BLaER1 (cell line): ENCODE measurements around the gene KCNIP3.

Experiments used
- H3K27ac ChIP-seq: shearing (Covaris generic); formaldehyde crosslinking; 2 replicates; pipeline ENCODE4 v1.8.1; 2022
- H3K27me3 ChIP-seq: shearing (Covaris generic); formaldehyde crosslinking; 2 replicates; pipeline ENCODE4 v1.8.1; 2022
- H3K36me3 ChIP-seq: shearing (Covaris generic); formaldehyde crosslinking; 2 replicates; pipeline ENCODE4 v1.8.1; 2022
- H3K4me1 ChIP-seq: shearing (Covaris generic); formaldehyde crosslinking; 2 replicates; pipeline ENCODE4 v1.8.1; 2022
- H3K4me2 ChIP-seq: shearing (Covaris generic); formaldehyde crosslinking; 2 replicates; pipeline ENCODE4 v1.8.1; 2022
- H3K4me3 ChIP-seq: shearing (Covaris generic); formaldehyde crosslinking; 2 replicates; pipeline ENCODE4 v1.8.1; 2022
- H3K9ac ChIP-seq: shearing (Covaris generic); formaldehyde crosslinking; 2 replicates; pipeline ENCODE4 v1.8.1; 2022
- H3K9me3 ChIP-seq: shearing (Covaris generic); formaldehyde crosslinking; 2 replicates; pipeline ENCODE4 v1.8.1; 2022
- H4K20me1 ChIP-seq: shearing (Covaris generic); formaldehyde crosslinking; 2 replicates; pipeline ENCODE4 v1.8.1; 2022
- Cebpa-rat ChIP-seq: shearing (Covaris generic); IDR thresholded peaks from 2 replicates; pipeline ENCODE4 v1.8.1; 2022

KCNIP3 gene

GRCh38 chr2:95359501-95359930, 62.4 kb downstream of the KCNIP3 start:
- H3K27me3 ChIP-seq: no peaks in the 10 kb centered on the region
- H3K4me2 ChIP-seq: no peak overlapping the region
- no peaks in the 10 kb centered on the region for H3K4me1 ChIP-seq
- H4K20me1 ChIP-seq: no peaks in the 10 kb centered on the region
- H3K9ac ChIP-seq: no peak overlapping the region
- H3K9me3 ChIP-seq: peaks cover 3% of the 10 kb centered on the region; the same call in 1 of the 2 replicates
- H3K4me3 ChIP-seq: no peak overlapping the region
- H3K36me3 ChIP-seq: no peaks in the 10 kb centered on the region
- TF ChIP-seq Cebpa-rat: no peak
- H3K27ac ChIP-seq: no peak overlapping the region

- Histone ChIP-seq H3K9ac (no peak overlapping the region), H4K20me1 (no peaks in the 10 kb centered on the region), H3K4me2 (no peak overlapping the region), H3K4me3 (no peak overlapping the region), H3K27me3 (no peaks in the 10 kb centered on the region), H3K9me3 (peaks cover 3% of the 10 kb centered on the region; the same call in 1 of the 2 replicates), H3K36me3 (no peaks in the 10 kb centered on the region), H3K27ac (no peak overlapping the region), H3K4me1 (no peaks in the 10 kb centered on the region)
- no peak for TF ChIP-seq Cebpa-rat
Observed at GRCh38 chr2:95361216-95361980, 64.3 kb downstream of the KCNIP3 start.

- no peaks in the 10 kb centered on the region for H3K4me1 ChIP-seq
- no peak overlapping the region for H3K27ac ChIP-seq
- H3K9me3 ChIP-seq: no peaks in the 10 kb centered on the region
- no peaks in the 10 kb centered on the region for H4K20me1 ChIP-seq
- H3K36me3 ChIP-seq: no peaks in the 10 kb centered on the region
- H3K9ac ChIP-seq: no peak overlapping the region
- H3K4me3 ChIP-seq: no peak overlapping the region
- no peak overlapping the region for H3K4me2 ChIP-seq
- no peak for TF ChIP-seq Cebpa-rat
- no peaks in the 10 kb centered on the region for H3K27me3 ChIP-seq
Observed at GRCh38 chr2:95362486-95362885, 65.3 kb downstream of the KCNIP3 start.

GRCh38 chr2:95366514-95366913, 69.4 kb downstream of the KCNIP3 start:
- no peaks in the 10 kb centered on the region for H3K9me3 ChIP-seq
- TF ChIP-seq Cebpa-rat: no peak

GRCh38 chr2:95372216-95372829, 75.2 kb downstream of the KCNIP3 start:
- no peaks in the 10 kb centered on the region for H4K20me1 ChIP-seq
- no peak for TF ChIP-seq Cebpa-rat
- H3K4me3 ChIP-seq: no peak overlapping the region
- H3K4me1 ChIP-seq: peaks cover 9% of the 10 kb centered on the region; the same call in 1 of the 2 replicates
- no peak overlapping the region for H3K9ac ChIP-seq
- H3K27ac ChIP-seq: no peak overlapping the region
- no peaks in the 10 kb centered on the region for H3K9me3 ChIP-seq
- H3K4me2 ChIP-seq: no peak overlapping the region
- no peaks in the 10 kb centered on the region for H3K36me3 ChIP-seq
- no peaks in the 10 kb centered on the region for H3K27me3 ChIP-seq

More at GRCh38 chr2:95366514-95366913, 69.4 kb downstream of the KCNIP3 start:
- Histone ChIP-seq H3K4me1 (no peaks in the 10 kb centered on the region), H4K20me1 (no peaks in the 10 kb centered on the region), H3K27ac (no peak overlapping the region), H3K9ac (no peak overlapping the region), H3K36me3 (no peaks in the 10 kb centered on the region), H3K4me2 (no peak overlapping the region), H3K4me3 (no peak overlapping the region), H3K27me3 (no peaks in the 10 kb centered on the region)

GRCh38 chr2:95372845-95373244, 75.7 kb downstream of the KCNIP3 start:
- no peak for TF ChIP-seq Cebpa-rat
- Histone ChIP-seq H4K20me1 (no peaks in the 10 kb centered on the region), H3K36me3 (no peaks in the 10 kb centered on the region), H3K9ac (no peak overlapping the region), H3K4me3 (no peak overlapping the region), H3K4me2 (no peak overlapping the region), H3K27me3 (no peaks in the 10 kb centered on the region), H3K9me3 (no peaks in the 10 kb centered on the region), H3K4me1 (peaks cover 9% of the 10 kb centered on the region; the same call in 1 of the 2 replicates), H3K27ac (no peak overlapping the region)

- H3K27me3 ChIP-seq: no peaks in the 10 kb centered on the region
- H3K9me3 ChIP-seq: no peaks in the 10 kb centered on the region
- no peak overlapping the region for H3K9ac ChIP-seq
- no peaks in the 10 kb centered on the region for H4K20me1 ChIP-seq
- peaks cover 9% of the 10 kb centered on the region; the same call in 1 of the 2 replicates for H3K4me1 ChIP-seq
- H3K36me3 ChIP-seq: no peaks in the 10 kb centered on the region
- no peak overlapping the region for H3K4me2 ChIP-seq
- H3K27ac ChIP-seq: no peak overlapping the region
- H3K4me3 ChIP-seq: no peak overlapping the region
- TF ChIP-seq Cebpa-rat: no peak
Observed at GRCh38 chr2:95374029-95374428, 76.9 kb downstream of the KCNIP3 start.

GRCh38 chr2:95374451-95374920, 77.3 kb downstream of the KCNIP3 start:
- no peak for TF ChIP-seq Cebpa-rat
- H3K27me3 ChIP-seq: no peaks in the 10 kb centered on the region

GRCh38 chr2:95374921-95375471, 77.8 kb downstream of the KCNIP3 start:
- H3K4me2 ChIP-seq: peak overlapping the region; percentile 30; the same call in 1 of the 2 replicates
- no peak overlapping the region for H3K9ac ChIP-seq
- no peaks in the 10 kb centered on the region for H3K36me3 ChIP-seq
- peaks cover 17% of the 10 kb centered on the region for H3K4me1 ChIP-seq
- no peaks in the 10 kb centered on the region for H3K9me3 ChIP-seq
- TF ChIP-seq Cebpa-rat: no peak
- H4K20me1 ChIP-seq: no peaks in the 10 kb centered on the region
- H3K4me3 ChIP-seq: no peak overlapping the region
- no peaks in the 10 kb centered on the region for H3K27me3 ChIP-seq
- H3K27ac ChIP-seq: no peak overlapping the region

More at GRCh38 chr2:95374451-95374920, 77.3 kb downstream of the KCNIP3 start:
- peak overlapping the region; percentile 30; the same call in 1 of the 2 replicates for H3K4me2 ChIP-seq
- H3K4me1 ChIP-seq: peaks cover 14% of the 10 kb centered on the region
- no peaks in the 10 kb centered on the region for H4K20me1 ChIP-seq
- no peak overlapping the region for H3K27ac ChIP-seq
- H3K4me3 ChIP-seq: no peak overlapping the region
- no peaks in the 10 kb centered on the region for H3K9me3 ChIP-seq
- H3K9ac ChIP-seq: no peak overlapping the region
- no peaks in the 10 kb centered on the region for H3K36me3 ChIP-seq

- no peaks in the 10 kb centered on the region for H4K20me1 ChIP-seq
- no peak overlapping the region for H3K4me2 ChIP-seq
- no peaks in the 10 kb centered on the region for H3K27me3 ChIP-seq
- no peak for TF ChIP-seq Cebpa-rat
- no peaks in the 10 kb centered on the region for H3K9me3 ChIP-seq
- no peak overlapping the region for H3K9ac ChIP-seq
- peaks cover 17% of the 10 kb centered on the region for H3K4me1 ChIP-seq
- no peak overlapping the region for H3K4me3 ChIP-seq
- H3K36me3 ChIP-seq: no peaks in the 10 kb centered on the region
- H3K27ac ChIP-seq: no peak overlapping the region
Observed at GRCh38 chr2:95375532-95376150, 78.5 kb downstream of the KCNIP3 start.
